WTC11 (cell line): Measurements from ENCODE around the gene BMP7.

ENCODE experiments used
- CBFB ChIP-seq: sonication (generic); formaldehyde crosslinking; IDR thresholded peaks from 2 replicates; pipeline ENCODE4 v1.8.1; 2022; ENCODE audit warnings: mild to moderate bottlenecking, low read depth, missing genetic modification reagents
- CDX4 ChIP-seq: fragments of 250-450 bp; sonication (Bioruptor Pico); IDR thresholded peaks from 2 replicates; pipeline ENCODE4 v1.9.0; 2021; ENCODE audit warnings: moderate library complexity, mild to moderate bottlenecking, inconsistent platforms, borderline replicate concordance
- CREB1 ChIP-seq: sonication (generic); formaldehyde crosslinking; IDR thresholded peaks from 2 replicates; pipeline ENCODE4 v1.8.0; 2023; ENCODE audit warnings: mild to moderate bottlenecking, missing genetic modification reagents
- CTCF ChIP-seq: fragments of 200-600 bp; IDR thresholded peaks from 2 replicates; pipeline ENCODE4 v1.8.0; 2022; ENCODE audit warnings: antibody characterized with exemption
- FOXK1 ChIP-seq: sonication (generic); formaldehyde crosslinking; IDR thresholded peaks from 2 replicates; pipeline ENCODE4 v1.8.0; 2022; ENCODE audit warnings: mild to moderate bottlenecking, moderate library complexity, missing genetic modification reagents
- KAT7 ChIP-seq: sonication (generic); formaldehyde crosslinking; IDR thresholded peaks from 2 replicates; pipeline ENCODE4 v1.8.1; 2023; ENCODE audit warnings: missing genetic modification reagents, mild to moderate bottlenecking, borderline replicate concordance
- NFE2L1 ChIP-seq: sonication (generic); formaldehyde crosslinking; IDR thresholded peaks from 2 replicates; pipeline ENCODE4 v1.8.1; 2023; ENCODE audit warnings: missing genetic modification reagents
- NR2C2 ChIP-seq: sonication (generic); formaldehyde crosslinking; IDR thresholded peaks from 2 replicates; pipeline ENCODE4 v1.8.0; 2022; ENCODE audit warnings: mild to moderate bottlenecking, missing genetic modification reagents
- PRDM15 ChIP-seq: sonication (generic); formaldehyde crosslinking; IDR thresholded peaks from 2 replicates; pipeline ENCODE4 v1.8.0; 2022; ENCODE audit warnings: missing genetic modification reagents
- SP1 ChIP-seq: sonication (generic); formaldehyde crosslinking; conservative IDR thresholded peaks from 2 replicates; pipeline ENCODE4 v1.8.1; 2022; ENCODE audit warnings: missing genetic modification reagents
- TEAD4 ChIP-seq: sonication (generic); formaldehyde crosslinking; IDR thresholded peaks from 2 replicates; pipeline ENCODE4 v1.8.0; 2022; ENCODE audit warnings: mild to moderate bottlenecking, missing genetic modification reagents
- ZNF121 ChIP-seq: sonication (generic); formaldehyde crosslinking; IDR thresholded peaks from 2 replicates; pipeline ENCODE4 v1.8.0; 2023; ENCODE audit warnings: missing genetic modification reagents

GRCh38 chr20:57256908-57257307, 9.5 kb downstream of the BMP7 start:
- TF ChIP-seq ZNF121 (no peak), CTCF (no peak), CDX4 (CRISPR knock-in tag) (no peak), SP1 (no peak), PRDM15 (no peak), NFE2L1 (CRISPR knock-in tag) (no peak), CREB1 (CRISPR knock-in tag) (no peak), NR2C2 (CRISPR knock-in tag) (no peak), FOXK1 (no peak), CBFB (CRISPR knock-in tag) (no peak), KAT7 (CRISPR knock-in tag) (no peak), TEAD4 (CRISPR knock-in tag) (no peak)
